Esophagus muscularis mucosa (tissue), 3 donors: ENCODE data around the gene SUMO3.

Experiments
- POLR2A ChIP-seq: fragments of 450-650 bp; IDR thresholded peaks from one replicate; pipeline ENCODE4 v1.6.1; 2017; ENCODE audit warnings: antibody characterized with exemption, moderate library complexity, mild to moderate bottlenecking, low read depth
- POLR2AphosphoS5 ChIP-seq, 2 donors: sonication (generic); formaldehyde crosslinking; IDR thresholded peaks; one replicate each; pipeline ENCODE4 v1.6.1; 2017; ENCODE audit warnings: antibody characterized with exemption in 2 of 2
- TF ChIP-seq, protein P1 (sequence below), 3 experiments: fragments of 200-600 bp in 2 of 3; fragments of 450-650 bp in 1 of 3; sonication (generic) in 2 of 3; IDR thresholded peaks; one replicate each; pipeline ENCODE4 v1.5.1; 2017 to 2019; ENCODE audit warnings: antibody characterized with exemption in 3 of 3, mild to moderate bottlenecking in 2 of 3, moderate library complexity in 1 of 3

GRCh38 chr21:44817506-44817880 is 369 bp downstream of the SUMO3 start:
- TF ChIP-seq, protein P1, sequence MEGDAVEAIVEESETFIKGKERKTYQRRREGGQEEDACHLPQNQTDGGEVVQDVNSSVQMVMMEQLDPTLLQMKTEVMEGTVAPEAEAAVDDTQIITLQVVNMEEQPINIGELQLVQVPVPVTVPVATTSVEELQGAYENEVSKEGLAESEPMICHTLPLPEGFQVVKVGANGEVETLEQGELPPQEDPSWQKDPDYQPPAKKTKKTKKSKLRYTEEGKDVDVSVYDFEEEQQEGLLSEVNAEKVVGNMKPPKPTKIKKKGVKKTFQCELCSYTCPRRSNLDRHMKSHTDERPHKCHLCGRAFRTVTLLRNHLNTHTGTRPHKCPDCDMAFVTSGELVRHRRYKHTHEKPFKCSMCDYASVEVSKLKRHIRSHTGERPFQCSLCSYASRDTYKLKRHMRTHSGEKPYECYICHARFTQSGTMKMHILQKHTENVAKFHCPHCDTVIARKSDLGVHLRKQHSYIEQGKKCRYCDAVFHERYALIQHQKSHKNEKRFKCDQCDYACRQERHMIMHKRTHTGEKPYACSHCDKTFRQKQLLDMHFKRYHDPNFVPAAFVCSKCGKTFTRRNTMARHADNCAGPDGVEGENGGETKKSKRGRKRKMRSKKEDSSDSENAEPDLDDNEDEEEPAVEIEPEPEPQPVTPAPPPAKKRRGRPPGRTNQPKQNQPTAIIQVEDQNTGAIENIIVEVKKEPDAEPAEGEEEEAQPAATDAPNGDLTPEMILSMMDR (IDR thresholded peaks at IDR 0.05), result no peak
- TF ChIP-seq POLR2AphosphoS5 (IDR thresholded peaks at IDR 0.05) (no peak), POLR2A (no peak)
